Endothelial cell of umbilical vein (primary cell): ENCODE results near the gene FAM234B. TPM values are rescaled to one million over a fixed set of nuclear protein-coding genes. Genes with fewer than 3 reads are reported as not detected.

Source experiments
- BruUV-seq: library from RNA; stranded (reverse); fragments of 400-500 nt; replicated peaks from 2 replicates; lab custom pipeline; 2021; lab: Mats Ljungman, UMichigan
- CTCF ChIA-PET: fragments of 300-600, 350-600 bp; sonication (Branson Sonifier 250); formaldehyde crosslinking; loops from one replicate; lab custom pipeline; 2021; ENCODE audit warnings: antibody characterized with exemption, inconsistent platforms; lab: Charles Lee
- POLR2A ChIA-PET: fragments of 300-600, 350-600 bp; sonication (Branson Sonifier 250); formaldehyde crosslinking; loops from one replicate; lab custom pipeline; 2021; ENCODE audit warnings: antibody characterized with exemption, inconsistent platforms; lab: Charles Lee
- DNase-seq: peaks from one replicate; pipeline ENCODE4 v3.0.0-alpha.2; 2011; ENCODE audit warnings: low read depth, low spot score
- FAIRE-seq: peaks from 2 replicates; lab custom pipeline; 2011; peaks lifted over from hg19 to GRCh38; lab: Jason Lieb, UNC
- H2AFZ ChIP-seq: 2 replicates; pipeline ENCODE4 v1.6.0; 2012; ENCODE audit warnings: low read depth, low read length, control low read depth, inconsistent platforms
- H3K27ac ChIP-seq: 2 replicates; pipeline ENCODE4 v1.5.1; 2011; ENCODE audit warnings: low read depth, mild to moderate bottlenecking, control low read depth, low read length, moderate library complexity; ENCODE audit not compliant: insufficient read depth
- H3K27me3 ChIP-seq, 2 experiments: 2 replicates each; pipeline versions ENCODE4 v1.6.0 to v1.6.1; 2011; ENCODE audit warnings: low read length in 2 of 2, mixed read lengths in 1 of 2; ENCODE audit not compliant: control insufficient read depth in 2 of 2, insufficient read depth in 2 of 2
- H3K36me3 ChIP-seq, 2 experiments: 2 replicates in 1 of 2; 3 replicates in 1 of 2; pipeline ENCODE4 v1.5.1; 2011; ENCODE audit warnings: low read length in 2 of 2, mild to moderate bottlenecking in 1 of 2, moderate library complexity in 1 of 2; ENCODE audit not compliant: control insufficient read depth in 2 of 2, insufficient read depth in 2 of 2; ENCODE audit errors: extremely low read depth in 1 of 2
- H3K4me1 ChIP-seq: 3 replicates; pipeline ENCODE4 v1.5.1; 2011; ENCODE audit warnings: mild to moderate bottlenecking, low read length; ENCODE audit not compliant: control insufficient read depth, insufficient read depth; ENCODE audit errors: extremely low read depth
- H3K4me2 ChIP-seq: 2 replicates; pipeline ENCODE4 v1.6.1; 2011; ENCODE audit warnings: low read length, control low read depth, mixed read lengths; ENCODE audit not compliant: insufficient read depth
- H3K4me3 ChIP-seq, 3 experiments: fragments of 200-600 bp in 1 of 3; sonication (generic), shearing (Covaris generic) in 1 of 3; replicated peaks in 1 of 3; 2 replicates each; pipeline ENCODE4 v1.5.1; 2011 to 2016; ENCODE audit warnings: control low read depth in 3 of 3, low read length in 3 of 3, mild to moderate bottlenecking in 2 of 3, inconsistent platforms in 1 of 3, low read depth in 1 of 3, moderate library complexity in 1 of 3; ENCODE audit not compliant: insufficient read depth in 1 of 3
- H3K79me2 ChIP-seq: 2 replicates; pipeline ENCODE4 v1.6.0; 2012; ENCODE audit warnings: low read length, inconsistent platforms; ENCODE audit not compliant: control insufficient read depth, insufficient read depth
- H3K9ac ChIP-seq: replicated peaks from 2 replicates; pipeline ENCODE3; 2011; ENCODE audit warnings: low read length, control low read depth; ENCODE audit not compliant: insufficient read depth; ENCODE audit errors: extremely low read depth
- H3K9me1 ChIP-seq: replicated peaks from 3 replicates; pipeline ENCODE4 v1.6.0; 2011; ENCODE audit warnings: mild to moderate bottlenecking, low read length; ENCODE audit not compliant: control insufficient read depth, insufficient read depth; ENCODE audit errors: extremely low read depth
- H3K9me3 ChIP-seq: replicated peaks from 2 replicates; pipeline ENCODE4 v1.5.1; 2012; ENCODE audit warnings: low read length, inconsistent platforms; ENCODE audit not compliant: control insufficient read depth, insufficient read depth
- H4K20me1 ChIP-seq: replicated peaks from 2 replicates; pipeline ENCODE3; 2011; ENCODE audit warnings: mild to moderate bottlenecking, low read length; ENCODE audit not compliant: control insufficient read depth, insufficient read depth; ENCODE audit errors: extremely low read depth
- EZH2 ChIP-seq: IDR thresholded peaks from 2 replicates; pipeline ENCODE4 v1.6.1; 2012; ENCODE audit warnings: borderline replicate concordance, low read depth, mild to moderate bottlenecking, moderate library complexity, low read length, inconsistent platforms; ENCODE audit not compliant: severe bottlenecking
- FOS ChIP-seq: IDR thresholded peaks from 2 replicates; pipeline ENCODE4 v1.6.1; 2011; ENCODE audit warnings: mild to moderate bottlenecking, low read length, moderate library complexity, borderline replicate concordance; ENCODE audit not compliant: insufficient read depth
- GATA2 ChIP-seq: IDR thresholded peaks from 2 replicates; pipeline ENCODE4 v1.7.0; 2011; ENCODE audit warnings: low read depth, mild to moderate bottlenecking, moderate library complexity, mixed read lengths, low read length; ENCODE audit not compliant: insufficient read length, insufficient read depth
- JUN ChIP-seq: IDR thresholded peaks from 2 replicates; pipeline ENCODE4 v1.6.1; 2011; ENCODE audit warnings: borderline replicate concordance, low read depth; ENCODE audit not compliant: insufficient read length, insufficient read depth
- MYC ChIP-seq: IDR thresholded peaks from one replicate; pipeline ENCODE4 v1.6.1; 2011; ENCODE audit warnings: mild to moderate bottlenecking, low read depth, low read length
- POLR2A ChIP-seq: IDR thresholded peaks from 2 replicates; pipeline ENCODE4 v1.6.1; 2012; ENCODE audit warnings: low read depth, mild to moderate bottlenecking, control low read depth, low read length
- POLR2AphosphoS5 ChIP-seq: IDR thresholded peaks from 2 replicates; pipeline ENCODE4 v1.6.1; 2012; ENCODE audit warnings: low read depth, mild to moderate bottlenecking, control low read depth, low read length, moderate library complexity; ENCODE audit not compliant: insufficient read depth
- dilution Hi-C: fragments of 300-500 bp; cut with MboI; formaldehyde crosslinking; loops from one replicate; pipeline ENCODE4 v1.15.0; 2019; ENCODE audit warnings: low sequenced_read_pairs; ENCODE audit not compliant: extremely low pct_ligation_motif_present
- intact Hi-C: fragments of 100-400 bp; cut with micrococcal nuclease; formaldehyde crosslinking; loops from one replicate; pipeline ENCODE4 v1.10.0; 2022
- polyA plus RNA-seq, 4 experiments: library from polyadenylated mRNA; depleted of rRNA in 3 of 4; stranded (reverse) in 3 of 4; unstranded in 1 of 4; fragments of >200 nt; gene quantifications; 2 replicates each; pipeline versions ENCODE4 v1.2.1 to v1.2.3, GENCODE V29; 2011 to 2012; ENCODE audit warnings: missing spikeins in 1 of 4
- total RNA-seq: library from RNA; stranded (reverse); gene quantifications from 2 replicates; pipeline ENCODE4 v1.2.3, GENCODE V29; 2021
- TF ChIP-seq, protein P1 (sequence below): IDR thresholded peaks from 2 replicates; pipeline ENCODE4 v1.6.1; 2011; ENCODE audit not compliant: insufficient read depth, insufficient read length
- TF ChIP-seq, protein P2 (sequence below), 2 donors: IDR thresholded peaks; 1 replicate in 1 of 2; 2 replicates in 1 of 2; pipeline ENCODE4 v1.5.1; 2011; ENCODE audit warnings: low read length in 2 of 2, mild to moderate bottlenecking in 2 of 2, moderate library complexity in 2 of 2, control low read depth in 1 of 2, inconsistent platforms in 1 of 2, low read depth in 1 of 2; ENCODE audit not compliant: insufficient read depth in 1 of 2; ENCODE audit errors: extremely low read depth in 1 of 2

FAM234B gene
- total and polyA plus RNA-seq, 2 donors (not counting 3 experiments of a cell fraction or from before 2014, with no cell fraction given) = 4.9 to 13.2 TPM

DNA sequence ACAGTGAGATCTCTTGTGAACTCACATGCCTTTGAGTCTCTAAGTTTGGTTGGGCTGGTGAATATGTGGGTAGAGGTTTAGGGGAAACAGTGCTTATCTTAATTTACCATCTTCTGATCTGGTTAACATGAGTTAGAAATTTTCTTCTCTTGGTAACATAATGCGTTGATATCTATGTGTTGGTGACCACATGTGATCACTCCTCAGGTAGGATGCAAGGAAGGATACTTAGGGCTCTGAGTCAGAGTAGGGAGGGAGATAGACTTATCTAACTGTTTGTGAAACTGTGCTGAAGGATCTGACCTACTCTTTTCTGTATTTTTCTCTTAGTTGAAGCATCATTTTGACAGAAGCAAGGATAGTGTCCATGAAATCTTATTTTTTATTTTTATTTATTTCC is 23.1 kb downstream of the FAM234B start:
- dilution Hi-C loops (no loop called here), intact Hi-C loops (no loop called here)
- peaks cover 5 to 12% of the 10 kb centered on the region in 2 experiments for H3K36me3 ChIP-seq
- no peak overlapping the region for H3K27ac ChIP-seq
- ChIA-PET CTCF (no interaction called here), POLR2A (no interaction called here)
- no peak for TF ChIP-seq POLR2AphosphoS5
- TF ChIP-seq, protein P1, sequence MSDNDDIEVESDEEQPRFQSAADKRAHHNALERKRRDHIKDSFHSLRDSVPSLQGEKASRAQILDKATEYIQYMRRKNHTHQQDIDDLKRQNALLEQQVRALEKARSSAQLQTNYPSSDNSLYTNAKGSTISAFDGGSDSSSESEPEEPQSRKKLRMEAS = no peak
- no peak for TF ChIP-seq JUN
- TF ChIP-seq FOS = no peak
- TF ChIP-seq EZH2 = no peak
- FAIRE-seq (no peak), DNase-seq (no peak)
- H4K20me1 ChIP-seq = no peaks in the 10 kb centered on the region
- H3K4me1 ChIP-seq = no peaks in the 10 kb centered on the region
- H3K4me2 ChIP-seq = no peak overlapping the region
- no peaks in the 10 kb centered on the region for H3K9me1 ChIP-seq
- BruUV-seq = no TSS peak
- H3K9me3 ChIP-seq = no peaks in the 10 kb centered on the region
- no peak overlapping the region for H3K4me3 ChIP-seq
- H2AFZ ChIP-seq = no peak overlapping the region
- H3K27me3 ChIP-seq = no peaks in the 10 kb centered on the region
- H3K79me2 ChIP-seq = no peaks in the 10 kb centered on the region
- H3K9ac ChIP-seq = no peak overlapping the region

DNA sequence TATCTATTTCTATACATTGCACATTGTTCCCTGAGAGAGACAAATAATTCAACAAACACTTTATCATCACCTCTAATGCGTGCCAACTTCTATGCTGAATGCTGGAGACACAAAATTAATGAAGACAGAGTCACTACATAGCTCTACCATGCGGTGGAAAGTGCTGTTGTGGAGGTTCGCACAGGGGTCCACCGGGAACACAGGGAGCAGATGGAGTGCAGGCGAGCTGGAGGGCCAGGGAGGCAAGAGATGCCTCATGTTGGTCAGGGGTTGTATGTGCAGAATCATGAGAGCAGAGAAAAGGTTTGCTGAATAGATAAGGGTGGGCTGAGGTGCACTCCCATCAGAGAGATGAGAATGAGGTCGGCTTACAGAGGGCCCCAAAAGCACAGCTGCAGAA is 25.2 kb downstream of the FAM234B start:
- DNase-seq = no peak
- Histone ChIP-seq H3K36me3 (peaks cover 4 to 12% of the 10 kb centered on the region in 2 experiments), H3K9me3 (no peaks in the 10 kb centered on the region), H3K9ac (no peak overlapping the region), H3K79me2 (no peaks in the 10 kb centered on the region), H3K9me1 (no peaks in the 10 kb centered on the region), H4K20me1 (no peaks in the 10 kb centered on the region), H3K4me2 (no peak overlapping the region), H3K27ac (no peak overlapping the region), H3K4me3 (no peak overlapping the region), H2AFZ (no peak overlapping the region), H3K4me1 (no peaks in the 10 kb centered on the region), H3K27me3 (no peaks in the 10 kb centered on the region)
- intact Hi-C loops (no loop called here), dilution Hi-C loops (no loop called here)
- no TSS peak for BruUV-seq
- CTCF ChIA-PET = interaction anchor here (1.1 kb wide), 1 partner anchor 10 kb away, joined by 4 read pairs; no protein-coding TSS in a partner anchor
- no peak for TF ChIP-seq FOS
- TF ChIP-seq, protein P2, sequence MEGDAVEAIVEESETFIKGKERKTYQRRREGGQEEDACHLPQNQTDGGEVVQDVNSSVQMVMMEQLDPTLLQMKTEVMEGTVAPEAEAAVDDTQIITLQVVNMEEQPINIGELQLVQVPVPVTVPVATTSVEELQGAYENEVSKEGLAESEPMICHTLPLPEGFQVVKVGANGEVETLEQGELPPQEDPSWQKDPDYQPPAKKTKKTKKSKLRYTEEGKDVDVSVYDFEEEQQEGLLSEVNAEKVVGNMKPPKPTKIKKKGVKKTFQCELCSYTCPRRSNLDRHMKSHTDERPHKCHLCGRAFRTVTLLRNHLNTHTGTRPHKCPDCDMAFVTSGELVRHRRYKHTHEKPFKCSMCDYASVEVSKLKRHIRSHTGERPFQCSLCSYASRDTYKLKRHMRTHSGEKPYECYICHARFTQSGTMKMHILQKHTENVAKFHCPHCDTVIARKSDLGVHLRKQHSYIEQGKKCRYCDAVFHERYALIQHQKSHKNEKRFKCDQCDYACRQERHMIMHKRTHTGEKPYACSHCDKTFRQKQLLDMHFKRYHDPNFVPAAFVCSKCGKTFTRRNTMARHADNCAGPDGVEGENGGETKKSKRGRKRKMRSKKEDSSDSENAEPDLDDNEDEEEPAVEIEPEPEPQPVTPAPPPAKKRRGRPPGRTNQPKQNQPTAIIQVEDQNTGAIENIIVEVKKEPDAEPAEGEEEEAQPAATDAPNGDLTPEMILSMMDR (IDR thresholded peaks at IDR 0.05; ENCODE audit: extremely low read depth in 1 of 2, insufficient read depth in 1 of 2, low read depth in 1 of 2, low read length in 2 of 2) = no peak
- TF ChIP-seq GATA2 = no peak
- no peak for TF ChIP-seq JUN
- no peak for TF ChIP-seq POLR2A
- no peak for TF ChIP-seq MYC
- TF ChIP-seq EZH2 = no peak
- TF ChIP-seq POLR2AphosphoS5 = no peak
- TF ChIP-seq, protein P1 = no peak
- POLR2A ChIA-PET = no interaction called here
- no peak for FAIRE-seq
